Panc1 (cell line): ENCODE results near the gene RHEB. TPM values are rescaled to one million over a fixed set of nuclear protein-coding genes. Genes with fewer than 3 reads are reported as not detected.

Source experiments
- ATAC-seq: fragments of 200-7000 bp; cut with Tn5 transposase; 2 replicates; pipeline ENCODE4 v1.9.1; 2020; ENCODE audit warnings: mild to moderate bottlenecking, moderate library complexity
- BruUV-seq: library from RNA; stranded (reverse); fragments of 400-500 nt; replicated peaks from 2 replicates; lab custom pipeline; 2021; lab: Mats Ljungman, UMichigan
- CTCF ChIA-PET: fragments of 300-600 bp; sonication (Branson Sonifier 250); formaldehyde crosslinking; loops from one replicate; lab custom pipeline; 2022; ENCODE audit warnings: antibody characterized with exemption; lab: Charles Lee
- POLR2A ChIA-PET: fragments of 300-600 bp; sonication (Branson Sonifier 250); formaldehyde crosslinking; loops from one replicate; lab custom pipeline; 2022; ENCODE audit warnings: antibody characterized with exemption; lab: Charles Lee
- DNase-seq: peaks from one replicate; pipeline ENCODE4 v3.0.0-alpha.2; 2010; ENCODE audit warnings: low read depth, low spot score
- H3K27ac ChIP-seq: 2 replicates; pipeline ENCODE4 v1.5.1; 2011; ENCODE audit warnings: mild to moderate bottlenecking, low read length, inconsistent platforms
- H3K27me3 ChIP-seq: fragments of 200-500 bp; sonication (Bioruptor generic); 2 replicates; pipeline ENCODE4 v1.6.0; 2014; ENCODE audit warnings: low read length, inconsistent platforms; ENCODE audit not compliant: control insufficient read depth, insufficient read depth
- H3K36me3 ChIP-seq: fragments of 200-500 bp; sonication (Bioruptor generic); 2 replicates; pipeline ENCODE4 v1.5.1; 2014; ENCODE audit warnings: inconsistent platforms, mild to moderate bottlenecking, low read length, moderate library complexity; ENCODE audit not compliant: control insufficient read depth, insufficient read depth
- H3K4me1 ChIP-seq: 2 replicates; pipeline ENCODE4 v1.5.1; 2011; ENCODE audit warnings: inconsistent platforms, mild to moderate bottlenecking, low read length, moderate library complexity; ENCODE audit not compliant: control insufficient read depth, insufficient read depth
- H3K4me3 ChIP-seq, 2 experiments: 2 replicates each; pipeline ENCODE4 v1.5.1; 2011 to 2012; ENCODE audit warnings: low read depth in 2 of 2, low read length in 2 of 2, mild to moderate bottlenecking in 2 of 2, inconsistent platforms in 1 of 2, moderate library complexity in 1 of 2
- H3K9me3 ChIP-seq: fragments of 200-500 bp; sonication (Bioruptor generic); 2 replicates; pipeline ENCODE4 v1.5.1; 2014; ENCODE audit warnings: low read depth, mild to moderate bottlenecking, inconsistent platforms, low read length, moderate library complexity; ENCODE audit not compliant: control insufficient read depth, insufficient read depth
- POLR2AphosphoS5 ChIP-seq: IDR thresholded peaks from 2 replicates; pipeline ENCODE4 v1.6.1; 2012; ENCODE audit warnings: mild to moderate bottlenecking, low read depth, low read length, moderate library complexity
- REST ChIP-seq, 2 experiments: IDR thresholded peaks; 2 replicates each; pipeline ENCODE4 v1.6.1; 2011 to 2012; ENCODE audit warnings: low read depth in 2 of 2, control low read depth in 1 of 2, low read length in 1 of 2, mild to moderate bottlenecking in 1 of 2, moderate library complexity in 1 of 2; ENCODE audit not compliant: insufficient read depth in 1 of 2
- SIN3A ChIP-seq: IDR thresholded peaks from 2 replicates; pipeline ENCODE4 v1.6.1; 2012; ENCODE audit warnings: low read depth, mild to moderate bottlenecking, low read length, moderate library complexity, borderline replicate concordance; ENCODE audit not compliant: insufficient read depth
- TCF7L2 ChIP-seq: IDR thresholded peaks from 2 replicates; pipeline ENCODE4 v1.6.1; 2011; ENCODE audit warnings: mild to moderate bottlenecking, low read depth, low read length, inconsistent platforms
- in situ Hi-C: cut with HindIII; loops from 2 replicates; pipeline ENCODE4 v1.10.0; 2016; ENCODE audit warnings: low sequenced_read_pairs, low pct_unique_long_range_greater_than_20kb
- intact Hi-C: fragments of 100-400 bp; cut with micrococcal nuclease; formaldehyde crosslinking; loops from one replicate; pipeline ENCODE4 v1.10.0; 2022; ENCODE audit not compliant: unreplicated experiment
- total RNA-seq: library from RNA; stranded (reverse); gene quantifications from one replicate; pipeline ENCODE4 v1.2.1, GENCODE V29; 2021; ENCODE audit not compliant: unreplicated experiment
- TF ChIP-seq, protein P1 (sequence below): fragments of 450-650 bp; IDR thresholded peaks from 2 replicates; pipeline ENCODE4 v1.5.1; 2017; ENCODE audit warnings: mild to moderate bottlenecking

The RHEB gene
- total RNA-seq, 1 experiment from 2014 or later = 259 TPM

GRCh38 chr7:151449990-151450389, 69.7 kb downstream of the RHEB start:
- BruUV-seq = no TSS peak
- TF ChIP-seq, protein P1, sequence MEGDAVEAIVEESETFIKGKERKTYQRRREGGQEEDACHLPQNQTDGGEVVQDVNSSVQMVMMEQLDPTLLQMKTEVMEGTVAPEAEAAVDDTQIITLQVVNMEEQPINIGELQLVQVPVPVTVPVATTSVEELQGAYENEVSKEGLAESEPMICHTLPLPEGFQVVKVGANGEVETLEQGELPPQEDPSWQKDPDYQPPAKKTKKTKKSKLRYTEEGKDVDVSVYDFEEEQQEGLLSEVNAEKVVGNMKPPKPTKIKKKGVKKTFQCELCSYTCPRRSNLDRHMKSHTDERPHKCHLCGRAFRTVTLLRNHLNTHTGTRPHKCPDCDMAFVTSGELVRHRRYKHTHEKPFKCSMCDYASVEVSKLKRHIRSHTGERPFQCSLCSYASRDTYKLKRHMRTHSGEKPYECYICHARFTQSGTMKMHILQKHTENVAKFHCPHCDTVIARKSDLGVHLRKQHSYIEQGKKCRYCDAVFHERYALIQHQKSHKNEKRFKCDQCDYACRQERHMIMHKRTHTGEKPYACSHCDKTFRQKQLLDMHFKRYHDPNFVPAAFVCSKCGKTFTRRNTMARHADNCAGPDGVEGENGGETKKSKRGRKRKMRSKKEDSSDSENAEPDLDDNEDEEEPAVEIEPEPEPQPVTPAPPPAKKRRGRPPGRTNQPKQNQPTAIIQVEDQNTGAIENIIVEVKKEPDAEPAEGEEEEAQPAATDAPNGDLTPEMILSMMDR = no peak
- TF ChIP-seq SIN3A (no peak), TCF7L2 (no peak), REST (IDR thresholded peaks at IDR 0.05; ENCODE audit: insufficient read depth in 1 of 2, low read depth in 2 of 2, low read length in 1 of 2) (no peak), POLR2AphosphoS5 (no peak)
- Histone ChIP-seq H3K9me3 (no peaks in the 10 kb centered on the region), H3K27ac (peak overlapping the region; percentile 62; the same call in 1 of the 2 replicates), H3K27me3 (no peaks in the 10 kb centered on the region), H3K4me1 (peaks cover 29% of the 10 kb centered on the region), H3K4me3 (no peak overlapping the region), H3K36me3 (no peaks in the 10 kb centered on the region)
- in situ Hi-C loops (loop anchor here (5.0 kb wide), 1 partner anchor 83 kb away; no protein-coding TSS in a partner anchor), intact Hi-C loops (loop anchor here (10.0 kb wide), 1 partner anchor 305 kb away; no protein-coding TSS in a partner anchor)
- ATAC-seq (no peak), DNase-seq (no peak)
- CTCF ChIA-PET = interaction anchor here (2.5 kb wide), 1 partner anchor 82 kb away, joined by 12 read pairs; no protein-coding TSS in a partner anchor
- POLR2A ChIA-PET = no interaction called here

GRCh38 chr7:151448261-151449252, 71.1 kb downstream of the RHEB start:
- Histone ChIP-seq H3K27ac (peak overlapping the region; percentile 78), H3K36me3 (no peaks in the 10 kb centered on the region), H3K27me3 (no peaks in the 10 kb centered on the region), H3K9me3 (no peaks in the 10 kb centered on the region), H3K4me3 (peak overlapping the region; percentile 35 to 55), H3K4me1 (peaks cover 29% of the 10 kb centered on the region)
- DNase-seq (no peak), ATAC-seq (peak; percentile 87)
- in situ Hi-C loops = loop anchor here (5.0 kb wide), 1 partner anchor 81 kb away; no protein-coding TSS in a partner anchor
- BruUV-seq = no TSS peak
- ChIA-PET CTCF (interaction anchor here (0.6 to 2.5 kb wide), 5 partner anchors 11 to 105 kb away, joined by 3 to 15 read pairs (median 3); no protein-coding TSS in a partner anchor), POLR2A (no interaction called here)
- TF ChIP-seq, protein P1 = peak; percentile 92
- no peak for TF ChIP-seq TCF7L2
- intact Hi-C loops = loop anchor here (1.0 kb wide), 1 partner anchor 80 kb away; no protein-coding TSS in a partner anchor
